IMR-90 (cell line): ENCODE measurements around the gene MAGI1.

Source experiments
- BHLHE40 ChIP-seq: fragments of 150-350 bp; IDR thresholded peaks from 2 replicates; pipeline ENCODE4 v1.6.1; 2016; ENCODE audit warnings: mild to moderate bottlenecking, low read depth, low read length
- CEBPB ChIP-seq: IDR thresholded peaks from 2 replicates; pipeline ENCODE4 v1.6.1; 2012; ENCODE audit warnings: low read depth, low read length, improper control_type of control experiment
- CHD1 ChIP-seq: IDR thresholded peaks from 2 replicates; pipeline ENCODE4 v1.6.1; 2012; ENCODE audit warnings: low read depth, low read length, improper control_type of control experiment
- FOS ChIP-seq: fragments of 150-350 bp; IDR thresholded peaks from 2 replicates; pipeline ENCODE4 v1.6.1; 2016; ENCODE audit warnings: low read depth, low read length
- MXI1 ChIP-seq: IDR thresholded peaks from 2 replicates; pipeline ENCODE4 v1.6.1; 2012; ENCODE audit warnings: low read depth, mild to moderate bottlenecking, low read length, moderate library complexity, borderline replicate concordance
- POLR2A ChIP-seq: IDR thresholded peaks from 2 replicates; pipeline ENCODE4 v1.6.1; 2012; ENCODE audit warnings: mild to moderate bottlenecking, low read depth, low read length
- RAD21 ChIP-seq: IDR thresholded peaks from 2 replicates; pipeline ENCODE4 v1.6.1; 2012; ENCODE audit warnings: low read length, improper control_type of control experiment
- RCOR1 ChIP-seq: IDR thresholded peaks from 2 replicates; pipeline ENCODE4 v1.6.1; 2012; ENCODE audit warnings: mild to moderate bottlenecking, low read length, improper control_type of control experiment; ENCODE audit not compliant: insufficient replicate concordance
- RFX5 ChIP-seq: IDR thresholded peaks from 2 replicates; pipeline ENCODE4 v1.8.0; 2012; ENCODE audit warnings: low read depth, mild to moderate bottlenecking, low read length, moderate library complexity
- SMC3 ChIP-seq: fragments of 150-350 bp; IDR thresholded peaks from 2 replicates; pipeline ENCODE4 v1.6.1; 2016; ENCODE audit warnings: low read depth, mild to moderate bottlenecking, antibody characterized with exemption, low read length, moderate library complexity
- TF ChIP-seq, protein P1 (sequence below): conservative IDR thresholded peaks from 2 replicates; pipeline ENCODE4 v1.5.1; 2012; ENCODE audit warnings: mild to moderate bottlenecking, low read depth, low read length, improper control_type of control experiment
- TF ChIP-seq, protein P2 (sequence below): fragments of 150-350 bp; IDR thresholded peaks from 2 replicates; pipeline ENCODE4 v1.6.1; 2017; ENCODE audit warnings: mild to moderate bottlenecking, antibody characterized with exemption, low read length, low read depth

DNA sequence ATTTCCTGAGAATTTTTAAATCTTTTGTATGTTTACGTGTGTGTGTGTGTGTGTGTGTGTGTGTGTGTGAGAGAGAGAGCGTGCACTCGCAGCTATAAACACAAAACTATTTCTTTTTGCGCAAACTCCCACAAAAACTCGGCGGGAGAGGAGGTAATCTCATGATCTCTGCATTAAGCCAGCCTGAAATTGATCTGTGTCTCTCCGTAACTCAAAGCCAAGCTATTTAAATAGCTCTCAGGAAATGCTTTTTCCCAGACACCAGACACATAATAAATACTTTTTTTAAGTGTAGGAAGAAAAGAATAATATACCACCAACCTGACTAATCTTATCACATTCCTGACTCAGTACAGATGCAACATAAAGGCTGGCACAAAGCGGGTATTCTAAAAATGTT, 226.8 kb downstream of the MAGI1 start:
- TF ChIP-seq, protein P1, sequence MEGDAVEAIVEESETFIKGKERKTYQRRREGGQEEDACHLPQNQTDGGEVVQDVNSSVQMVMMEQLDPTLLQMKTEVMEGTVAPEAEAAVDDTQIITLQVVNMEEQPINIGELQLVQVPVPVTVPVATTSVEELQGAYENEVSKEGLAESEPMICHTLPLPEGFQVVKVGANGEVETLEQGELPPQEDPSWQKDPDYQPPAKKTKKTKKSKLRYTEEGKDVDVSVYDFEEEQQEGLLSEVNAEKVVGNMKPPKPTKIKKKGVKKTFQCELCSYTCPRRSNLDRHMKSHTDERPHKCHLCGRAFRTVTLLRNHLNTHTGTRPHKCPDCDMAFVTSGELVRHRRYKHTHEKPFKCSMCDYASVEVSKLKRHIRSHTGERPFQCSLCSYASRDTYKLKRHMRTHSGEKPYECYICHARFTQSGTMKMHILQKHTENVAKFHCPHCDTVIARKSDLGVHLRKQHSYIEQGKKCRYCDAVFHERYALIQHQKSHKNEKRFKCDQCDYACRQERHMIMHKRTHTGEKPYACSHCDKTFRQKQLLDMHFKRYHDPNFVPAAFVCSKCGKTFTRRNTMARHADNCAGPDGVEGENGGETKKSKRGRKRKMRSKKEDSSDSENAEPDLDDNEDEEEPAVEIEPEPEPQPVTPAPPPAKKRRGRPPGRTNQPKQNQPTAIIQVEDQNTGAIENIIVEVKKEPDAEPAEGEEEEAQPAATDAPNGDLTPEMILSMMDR = no peak
- TF ChIP-seq POLR2A (no peak), CHD1 (no peak), CEBPB (no peak), MXI1 (no peak), SMC3 (no peak), RCOR1 (no peak), FOS (no peak), RFX5 (no peak), BHLHE40 (no peak), RAD21 (no peak)
- TF ChIP-seq, protein P2, sequence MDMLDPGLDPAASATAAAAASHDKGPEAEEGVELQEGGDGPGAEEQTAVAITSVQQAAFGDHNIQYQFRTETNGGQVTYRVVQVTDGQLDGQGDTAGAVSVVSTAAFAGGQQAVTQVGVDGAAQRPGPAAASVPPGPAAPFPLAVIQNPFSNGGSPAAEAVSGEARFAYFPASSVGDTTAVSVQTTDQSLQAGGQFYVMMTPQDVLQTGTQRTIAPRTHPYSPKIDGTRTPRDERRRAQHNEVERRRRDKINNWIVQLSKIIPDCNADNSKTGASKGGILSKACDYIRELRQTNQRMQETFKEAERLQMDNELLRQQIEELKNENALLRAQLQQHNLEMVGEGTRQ = no peak
